Osteoblast (primary cell): ENCODE data around the gene RNASE8. TPM values are rescaled to one million over a fixed set of nuclear protein-coding genes. Genes with fewer than 3 reads are reported as not detected.

Experiments used
- DNase-seq: peaks from one replicate; pipeline ENCODE4 v3.0.0; 2011; ENCODE audit warnings: low spot score, mixed read lengths; ENCODE audit not compliant: insufficient read length; ENCODE audit errors: missing footprints
- H2AFZ ChIP-seq: 2 replicates; pipeline ENCODE4 v1.6.0; 2011; ENCODE audit warnings: mild to moderate bottlenecking, low read length
- H3K27ac ChIP-seq: 2 replicates; pipeline ENCODE4 v1.5.1; 2011; ENCODE audit warnings: mild to moderate bottlenecking, low read depth, low read length, moderate library complexity
- H3K27me3 ChIP-seq: 2 replicates; pipeline ENCODE4 v1.6.0; 2012; ENCODE audit warnings: mild to moderate bottlenecking, control low read depth, inconsistent platforms, low read length, moderate library complexity; ENCODE audit not compliant: insufficient read depth
- H3K36me3 ChIP-seq: 2 replicates; pipeline ENCODE4 v1.5.1; 2011; ENCODE audit warnings: mild to moderate bottlenecking, low read length, control low read depth, moderate library complexity; ENCODE audit not compliant: insufficient read depth
- H3K4me1 ChIP-seq: 2 replicates; pipeline ENCODE4 v1.5.1; 2011; ENCODE audit warnings: mild to moderate bottlenecking, low read length, control low read depth, moderate library complexity; ENCODE audit not compliant: insufficient read depth
- H3K4me2 ChIP-seq: 2 replicates; pipeline ENCODE4 v1.6.0; 2011; ENCODE audit warnings: mild to moderate bottlenecking, low read length; ENCODE audit not compliant: insufficient read depth
- H3K4me3 ChIP-seq: fragments of 200-600 bp; sonication (generic); 3 replicates; pipeline ENCODE4 v1.5.1; 2012; ENCODE audit warnings: mild to moderate bottlenecking, low read length, inconsistent platforms; ENCODE audit not compliant: insufficient read depth
- H3K79me2 ChIP-seq: 2 replicates; pipeline ENCODE4 v1.6.0; 2012; ENCODE audit warnings: mild to moderate bottlenecking, low read length, control low read depth, inconsistent platforms; ENCODE audit not compliant: insufficient read depth
- H3K9me3 ChIP-seq: 2 replicates; pipeline ENCODE4 v1.5.1; 2011; ENCODE audit warnings: low read depth, low read length, control low read depth
- H4K20me1 ChIP-seq: 2 replicates; pipeline ENCODE4 v1.6.0; 2012; ENCODE audit warnings: mild to moderate bottlenecking, low read length, control low read depth; ENCODE audit not compliant: insufficient read depth
- total RNA-seq: library from RNA; depleted of rRNA; stranded (reverse); fragments of >200 nt; gene quantifications from 2 replicates; pipeline ENCODE4 v1.2.3, GENCODE V29; 2012
- TF ChIP-seq, protein P1 (sequence below): IDR thresholded peaks from 2 replicates; pipeline ENCODE4 v1.5.1; 2011; ENCODE audit warnings: mild to moderate bottlenecking, low read depth, low read length, moderate library complexity; ENCODE audit errors: extremely low read depth

Gene RNASE8
- total RNA-seq, 1 donor: not detected

DNA sequence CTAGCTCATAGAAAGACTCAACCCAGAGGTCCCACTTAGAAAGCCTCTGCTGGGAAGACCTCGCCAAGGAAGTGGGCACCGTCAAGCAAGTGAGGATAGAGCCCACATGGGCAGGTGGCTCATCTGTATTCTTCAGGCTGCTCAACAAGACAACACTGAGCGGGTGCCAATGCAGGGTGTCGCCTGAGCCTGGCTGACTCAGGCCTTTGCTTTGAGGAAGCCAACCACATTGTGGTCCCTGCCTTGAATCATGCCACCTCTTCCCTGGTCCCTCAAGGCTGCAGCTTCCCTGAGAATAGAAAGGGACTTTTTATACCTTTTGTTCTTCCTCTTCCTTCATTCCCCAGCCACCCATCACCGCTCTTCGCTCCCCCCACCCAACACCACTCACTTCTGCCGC lies 20.9 kb upstream of the RNASE8 start:
- Histone ChIP-seq H3K4me1 (peaks cover 12% of the 10 kb centered on the region), H3K9me3 (no peaks in the 10 kb centered on the region), H3K27me3 (peaks cover 39% of the 10 kb centered on the region), H3K36me3 (no peaks in the 10 kb centered on the region), H3K4me2 (no peak overlapping the region), H4K20me1 (no peaks in the 10 kb centered on the region), H3K27ac (no peak overlapping the region), H3K79me2 (no peaks in the 10 kb centered on the region), H3K4me3 (no peak overlapping the region), H2AFZ (no peak overlapping the region)
- peak; percentile 46 for DNase-seq
- TF ChIP-seq, protein P1, sequence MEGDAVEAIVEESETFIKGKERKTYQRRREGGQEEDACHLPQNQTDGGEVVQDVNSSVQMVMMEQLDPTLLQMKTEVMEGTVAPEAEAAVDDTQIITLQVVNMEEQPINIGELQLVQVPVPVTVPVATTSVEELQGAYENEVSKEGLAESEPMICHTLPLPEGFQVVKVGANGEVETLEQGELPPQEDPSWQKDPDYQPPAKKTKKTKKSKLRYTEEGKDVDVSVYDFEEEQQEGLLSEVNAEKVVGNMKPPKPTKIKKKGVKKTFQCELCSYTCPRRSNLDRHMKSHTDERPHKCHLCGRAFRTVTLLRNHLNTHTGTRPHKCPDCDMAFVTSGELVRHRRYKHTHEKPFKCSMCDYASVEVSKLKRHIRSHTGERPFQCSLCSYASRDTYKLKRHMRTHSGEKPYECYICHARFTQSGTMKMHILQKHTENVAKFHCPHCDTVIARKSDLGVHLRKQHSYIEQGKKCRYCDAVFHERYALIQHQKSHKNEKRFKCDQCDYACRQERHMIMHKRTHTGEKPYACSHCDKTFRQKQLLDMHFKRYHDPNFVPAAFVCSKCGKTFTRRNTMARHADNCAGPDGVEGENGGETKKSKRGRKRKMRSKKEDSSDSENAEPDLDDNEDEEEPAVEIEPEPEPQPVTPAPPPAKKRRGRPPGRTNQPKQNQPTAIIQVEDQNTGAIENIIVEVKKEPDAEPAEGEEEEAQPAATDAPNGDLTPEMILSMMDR: no peak

DNA sequence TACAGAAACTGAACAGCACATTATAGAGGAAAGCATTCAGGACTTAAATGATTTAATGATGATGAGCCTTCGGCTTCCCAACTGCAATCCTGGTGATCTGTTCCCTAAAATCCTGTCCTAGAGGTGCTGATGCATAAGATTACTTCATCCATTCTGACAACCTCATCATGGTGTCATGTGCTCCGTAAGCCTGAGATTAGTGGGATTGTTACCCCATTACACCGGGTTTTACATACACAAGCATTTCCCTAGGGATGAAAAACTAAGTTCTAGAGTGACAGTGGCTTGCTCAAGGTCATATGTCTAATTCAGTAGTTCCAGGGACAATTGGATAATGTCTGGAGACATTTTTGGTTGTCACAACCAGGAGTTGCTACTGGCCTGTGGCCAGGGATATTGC lies 20.5 kb upstream of the RNASE8 start:
- Histone ChIP-seq H3K79me2 (no peaks in the 10 kb centered on the region), H3K27me3 (peaks cover 35% of the 10 kb centered on the region), H4K20me1 (no peaks in the 10 kb centered on the region), H3K4me2 (no peak overlapping the region), H3K9me3 (no peaks in the 10 kb centered on the region), H3K27ac (no peak overlapping the region), H3K36me3 (no peaks in the 10 kb centered on the region), H3K4me1 (peaks cover 12% of the 10 kb centered on the region), H2AFZ (no peak overlapping the region), H3K4me3 (no peak overlapping the region)
- TF ChIP-seq, protein P1: no peak
- DNase-seq: no peak

DNA sequence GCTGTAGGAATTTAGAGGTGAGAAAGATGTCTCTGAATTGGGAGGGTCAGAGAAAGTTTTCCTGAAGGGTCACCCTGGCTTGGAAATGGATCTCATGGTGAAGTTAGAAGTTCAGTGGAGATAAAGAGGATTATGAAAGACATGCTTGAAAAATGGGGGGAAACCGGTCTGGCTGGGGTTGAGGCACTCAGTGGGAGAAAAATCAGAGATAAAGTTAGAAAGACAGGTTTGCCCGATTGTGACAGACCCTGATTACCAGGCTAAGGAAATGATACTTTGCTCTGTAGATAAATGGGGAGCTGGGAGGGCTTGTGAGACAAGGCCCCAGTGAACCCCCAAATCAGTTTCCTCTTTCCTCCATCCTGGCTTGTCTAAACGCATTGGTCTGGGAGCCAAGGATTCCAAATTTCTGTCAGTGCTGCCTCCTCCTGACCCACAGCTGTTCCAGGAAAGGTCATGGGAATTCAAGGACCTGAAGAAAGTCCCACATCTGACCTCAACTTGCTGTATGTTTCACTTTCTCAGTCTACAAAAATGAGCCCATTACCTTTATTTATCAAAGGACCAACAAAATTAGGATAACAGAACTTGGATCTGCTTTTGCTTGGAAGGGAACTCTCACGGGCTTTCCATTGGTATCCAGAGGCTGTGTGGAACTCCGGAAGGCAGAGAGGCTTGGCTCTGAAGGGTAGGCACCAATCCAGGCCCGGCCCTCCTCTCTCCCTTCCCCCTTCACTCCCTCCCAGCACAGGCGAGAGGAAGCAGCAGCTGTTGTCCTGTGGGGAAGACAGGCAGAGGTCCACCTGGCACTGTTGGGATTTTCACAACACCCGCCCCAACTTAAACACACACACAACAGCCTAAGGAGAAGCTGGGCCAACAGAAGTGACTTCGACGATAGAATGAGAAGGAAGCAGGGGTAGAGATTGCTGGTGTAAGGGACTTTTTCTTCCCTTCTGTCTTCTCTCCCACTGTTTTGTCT lies 18.9 kb upstream of the RNASE8 start:
- no peak overlapping the region for H3K4me3 ChIP-seq
- peak overlapping the region; percentile 10 for H3K4me2 ChIP-seq
- H3K27me3 ChIP-seq: peaks cover 22% of the 10 kb centered on the region
- H3K27ac ChIP-seq: no peak overlapping the region
- peaks cover 12% of the 10 kb centered on the region for H3K4me1 ChIP-seq
- H3K79me2 ChIP-seq: no peaks in the 10 kb centered on the region
- no peaks in the 10 kb centered on the region for H4K20me1 ChIP-seq
- peak overlapping the region; percentile 16 for H2AFZ ChIP-seq
- TF ChIP-seq, protein P1: no peak
- H3K9me3 ChIP-seq: no peaks in the 10 kb centered on the region
- H3K36me3 ChIP-seq: no peaks in the 10 kb centered on the region
- DNase-seq: peak; percentile 60
